IPS-NIHi11 (cell line): ENCODE measurements around the gene UGT8.

Experiments
- DNase-seq: peaks from one replicate; pipeline ENCODE4 v3.0.0; 2012; ENCODE audit warnings: mixed read lengths, low spot score

The UGT8 gene

DNA sequence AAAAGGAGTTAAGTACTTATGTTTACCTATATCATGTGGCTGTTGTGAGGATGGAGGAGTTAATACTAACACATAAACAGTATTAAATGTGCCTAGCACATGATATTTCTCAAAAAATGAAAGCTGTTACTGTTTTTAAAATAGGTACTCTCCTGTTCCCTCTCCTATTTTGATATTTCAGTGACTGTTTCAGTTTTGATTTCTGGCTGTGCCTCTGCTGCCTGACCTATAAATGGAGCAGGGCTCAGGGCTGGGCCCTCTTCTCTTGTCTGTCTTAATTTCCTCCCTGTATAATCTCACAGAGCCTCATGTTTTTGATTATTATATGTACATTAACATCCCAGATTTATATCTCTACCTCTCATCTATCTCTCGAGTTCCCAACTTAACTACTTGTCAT is 93.3 kb downstream of the UGT8 start:
- no peak for DNase-seq

DNA sequence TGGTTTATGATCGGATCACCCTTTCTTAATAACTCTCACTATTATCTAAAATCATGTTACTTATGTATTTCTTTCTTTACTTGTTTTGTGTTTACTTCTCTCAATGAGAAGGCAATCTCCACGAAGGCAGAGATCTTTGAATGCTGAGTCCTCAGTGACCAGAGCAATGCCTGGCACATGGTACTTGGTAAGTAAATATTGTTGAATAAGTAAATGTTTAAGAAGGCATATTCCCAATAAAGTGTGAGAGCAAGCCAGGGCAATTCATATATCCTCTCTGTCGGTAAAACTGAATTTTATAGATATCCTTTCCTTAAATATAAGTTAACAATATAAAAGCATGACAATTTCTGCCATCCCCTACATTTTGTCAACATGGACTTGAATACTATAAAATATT is 94.4 kb downstream of the UGT8 start:
- DNase-seq = no peak

DNA sequence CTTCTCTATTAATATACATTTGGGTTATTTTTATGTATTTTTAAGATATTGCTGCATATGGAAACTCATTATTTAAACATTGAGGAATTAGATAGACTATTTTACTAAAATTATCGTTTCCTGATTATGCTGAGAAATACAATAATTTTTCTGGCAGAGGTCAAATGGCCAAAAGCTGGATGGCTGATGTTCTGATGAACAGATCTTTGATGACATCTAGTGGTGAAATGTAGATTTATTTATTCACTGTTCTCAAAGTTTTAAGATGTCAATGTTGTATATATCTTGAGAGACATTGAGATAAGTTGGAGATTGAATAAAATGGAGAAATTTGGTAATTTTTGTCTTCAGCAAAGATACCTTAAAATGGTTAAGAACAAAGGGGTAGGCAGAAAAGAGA is 96.2 kb downstream of the UGT8 start:
- DNase-seq = peak; percentile 11

DNA sequence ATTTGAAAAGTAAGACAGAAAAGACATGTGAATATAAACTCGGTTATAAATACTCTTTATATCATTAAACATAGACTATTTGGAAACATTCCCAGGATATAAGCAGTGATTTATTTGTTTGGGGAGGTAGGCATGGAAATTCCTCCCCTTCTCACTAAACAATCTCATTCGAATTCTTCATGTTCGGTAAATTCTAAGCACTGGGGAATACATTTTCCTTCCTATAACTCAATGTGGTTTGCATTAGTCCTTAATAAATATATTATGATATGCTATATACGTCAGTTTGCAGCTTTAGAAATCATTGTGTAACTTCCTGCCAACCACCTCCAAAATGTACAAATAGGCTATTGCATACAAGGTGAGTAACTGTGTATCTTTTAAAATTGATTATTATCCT is 99.6 kb downstream of the UGT8 start:
- no peak for DNase-seq

- no peak for DNase-seq
These were observed 102.9 kb downstream of the UGT8 start for GRCh38 chr4:114701491-114701890.

- DNase-seq = no peak
These were observed 118.8 kb downstream of the UGT8 start for GRCh38 chr4:114717432-114717831.

DNA sequence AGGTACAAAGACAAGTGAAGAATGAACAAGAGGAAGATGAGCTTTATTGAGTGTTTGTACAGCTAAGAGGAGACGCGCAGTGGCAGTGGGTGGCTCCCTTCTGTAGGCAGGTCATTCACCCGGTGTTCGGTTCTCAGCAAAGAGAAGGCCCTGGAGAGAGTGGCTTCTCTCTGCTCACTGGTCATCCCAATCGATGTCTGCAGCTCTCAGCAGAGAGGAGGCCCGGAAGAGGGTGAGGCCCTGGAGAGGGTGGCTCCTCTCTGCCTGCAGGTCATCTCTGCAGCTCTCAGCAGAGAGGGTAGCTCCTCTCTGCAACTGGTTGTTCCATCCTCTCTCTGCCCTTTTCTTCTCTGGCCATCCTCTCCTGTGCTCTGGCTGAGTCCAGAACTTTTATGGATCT is 126.5 kb downstream of the UGT8 start:
- no peak for DNase-seq

- DNase-seq = no peak
These were observed 128.9 kb downstream of the UGT8 start for GRCh38 chr4:114727461-114727860.
